Gastroesophageal sphincter (tissue), 3 donors: ENCODE measurements around the gene GIPC1.

ENCODE experiments used
- POLR2A ChIP-seq, 2 donors: fragments of 450-650 bp; IDR thresholded peaks; one replicate each; pipeline ENCODE4 v1.6.1; 2017; ENCODE audit warnings: antibody characterized with exemption in 2 of 2, mild to moderate bottlenecking in 2 of 2, moderate library complexity in 1 of 2
- TF ChIP-seq, protein P1 (sequence below), 4 experiments: fragments of 200-600 bp in 2 of 4; fragments of 450-650 bp in 2 of 4; sonication (generic) in 1 of 4; IDR thresholded peaks; one replicate each; pipeline ENCODE4 v1.5.1; 2017 to 2019; ENCODE audit warnings: antibody characterized with exemption in 4 of 4, mild to moderate bottlenecking in 2 of 4, moderate library complexity in 2 of 4

- no peak for TF ChIP-seq POLR2A (IDR thresholded peaks at IDR 0.05)
- TF ChIP-seq, protein P1, sequence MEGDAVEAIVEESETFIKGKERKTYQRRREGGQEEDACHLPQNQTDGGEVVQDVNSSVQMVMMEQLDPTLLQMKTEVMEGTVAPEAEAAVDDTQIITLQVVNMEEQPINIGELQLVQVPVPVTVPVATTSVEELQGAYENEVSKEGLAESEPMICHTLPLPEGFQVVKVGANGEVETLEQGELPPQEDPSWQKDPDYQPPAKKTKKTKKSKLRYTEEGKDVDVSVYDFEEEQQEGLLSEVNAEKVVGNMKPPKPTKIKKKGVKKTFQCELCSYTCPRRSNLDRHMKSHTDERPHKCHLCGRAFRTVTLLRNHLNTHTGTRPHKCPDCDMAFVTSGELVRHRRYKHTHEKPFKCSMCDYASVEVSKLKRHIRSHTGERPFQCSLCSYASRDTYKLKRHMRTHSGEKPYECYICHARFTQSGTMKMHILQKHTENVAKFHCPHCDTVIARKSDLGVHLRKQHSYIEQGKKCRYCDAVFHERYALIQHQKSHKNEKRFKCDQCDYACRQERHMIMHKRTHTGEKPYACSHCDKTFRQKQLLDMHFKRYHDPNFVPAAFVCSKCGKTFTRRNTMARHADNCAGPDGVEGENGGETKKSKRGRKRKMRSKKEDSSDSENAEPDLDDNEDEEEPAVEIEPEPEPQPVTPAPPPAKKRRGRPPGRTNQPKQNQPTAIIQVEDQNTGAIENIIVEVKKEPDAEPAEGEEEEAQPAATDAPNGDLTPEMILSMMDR (IDR thresholded peaks at IDR 0.05) = no peak
Measured at GRCh38 chr19:14519245-14519859, 23.4 kb upstream of the GIPC1 start.
